Measurements from ENCODE around the gene PLAC1. TPM values are rescaled to one million over a fixed set of nuclear protein-coding genes. Genes with fewer than 3 reads are reported as not detected.

PLAC1 gene
- polyA plus RNA-seq, 1 donor from 2014 or later = not detected

- Mint-ChIP-seq H3K4me3 (no peak overlapping the region), H3K36me3 (no peaks in the 10 kb centered on the region), H3K27ac (no peak overlapping the region), H3K27me3 (peaks cover 5% of the 10 kb centered on the region), H3K9me3 (no peaks in the 10 kb centered on the region), H3K4me1 (no peaks in the 10 kb centered on the region)
These were observed 120.9 kb downstream of the PLAC1 start for GRCh38 chrX:134537179-134537955.

- H3K4me1 Mint-ChIP-seq = no peaks in the 10 kb centered on the region
- H3K4me3 Mint-ChIP-seq = no peak overlapping the region
- H3K9me3 Mint-ChIP-seq = no peaks in the 10 kb centered on the region
- no peaks in the 10 kb centered on the region for H3K36me3 Mint-ChIP-seq
- peaks cover 10% of the 10 kb centered on the region for H3K27me3 Mint-ChIP-seq
- H3K27ac Mint-ChIP-seq = no peak overlapping the region
These were observed 124.3 kb downstream of the PLAC1 start for GRCh38 chrX:134533952-134534351.

- no peaks in the 10 kb centered on the region for H3K9me3 Mint-ChIP-seq
- no peak overlapping the region for H3K4me3 Mint-ChIP-seq
- no peaks in the 10 kb centered on the region for H3K36me3 Mint-ChIP-seq
- H3K27ac Mint-ChIP-seq = no peak overlapping the region
- H3K4me1 Mint-ChIP-seq = no peaks in the 10 kb centered on the region
- peaks cover 10% of the 10 kb centered on the region for H3K27me3 Mint-ChIP-seq
These were observed 124.9 kb downstream of the PLAC1 start for GRCh38 chrX:134533352-134533751.

GRCh38 chrX:134530845-134531244 lies 127.4 kb downstream of the PLAC1 start:
- Mint-ChIP-seq H3K27me3 (peaks cover 10% of the 10 kb centered on the region), H3K4me1 (no peaks in the 10 kb centered on the region), H3K4me3 (no peak overlapping the region), H3K27ac (peak overlapping the region in 1 of 3 donors; percentile 83), H3K9me3 (no peaks in the 10 kb centered on the region), H3K36me3 (no peaks in the 10 kb centered on the region)

- Mint-ChIP-seq H3K27ac (peak overlapping the region in 2 of 3 donors; percentile 63 to 69), H3K4me1 (no peaks in the 10 kb centered on the region)
These were observed 128.8 kb downstream of the PLAC1 start for GRCh38 chrX:134529481-134529880.

GRCh38 chrX:134528960-134529359 lies 129.3 kb downstream of the PLAC1 start:
- Mint-ChIP-seq H3K9me3 (no peaks in the 10 kb centered on the region), H3K27ac (no peak overlapping the region), H3K4me3 (no peak overlapping the region), H3K27me3 (peaks cover 6% of the 10 kb centered on the region), H3K4me1 (no peaks in the 10 kb centered on the region), H3K36me3 (no peaks in the 10 kb centered on the region)

More at GRCh38 chrX:134529481-134529880, 128.8 kb downstream of the PLAC1 start:
- Mint-ChIP-seq H3K4me3 (no peak overlapping the region), H3K36me3 (no peaks in the 10 kb centered on the region), H3K27me3 (peaks cover 6% of the 10 kb centered on the region), H3K9me3 (no peaks in the 10 kb centered on the region)

- H3K36me3 Mint-ChIP-seq = no peaks in the 10 kb centered on the region
- no peak overlapping the region for H3K27ac Mint-ChIP-seq
- H3K27me3 Mint-ChIP-seq = no peaks in the 10 kb centered on the region
- no peaks in the 10 kb centered on the region for H3K9me3 Mint-ChIP-seq
- no peaks in the 10 kb centered on the region for H3K4me1 Mint-ChIP-seq
- no peak overlapping the region for H3K4me3 Mint-ChIP-seq
These were observed 131.9 kb downstream of the PLAC1 start for GRCh38 chrX:134526399-134526798.

GRCh38 chrX:134525086-134525792 lies 133.0 kb downstream of the PLAC1 start:
- Mint-ChIP-seq H3K4me1 (no peaks in the 10 kb centered on the region), H3K36me3 (no peaks in the 10 kb centered on the region), H3K27me3 (no peaks in the 10 kb centered on the region), H3K27ac (no peak overlapping the region), H3K9me3 (no peaks in the 10 kb centered on the region), H3K4me3 (no peak overlapping the region)

- H3K27me3 Mint-ChIP-seq = no peaks in the 10 kb centered on the region
- H3K4me1 Mint-ChIP-seq = no peaks in the 10 kb centered on the region
- H3K4me3 Mint-ChIP-seq = no peak overlapping the region
- H3K9me3 Mint-ChIP-seq = no peaks in the 10 kb centered on the region
- H3K27ac Mint-ChIP-seq = no peak overlapping the region
- H3K36me3 Mint-ChIP-seq = no peaks in the 10 kb centered on the region
These were observed 134.1 kb downstream of the PLAC1 start for GRCh38 chrX:134524181-134524580.

- no peaks in the 10 kb centered on the region for H3K36me3 Mint-ChIP-seq
- no peaks in the 10 kb centered on the region for H3K27me3 Mint-ChIP-seq
These were observed 137.3 kb downstream of the PLAC1 start for GRCh38 chrX:134520860-134521390.

More at GRCh38 chrX:134520860-134521390, 137.3 kb downstream of the PLAC1 start:
- Mint-ChIP-seq H3K27ac (no peak overlapping the region), H3K4me3 (no peak overlapping the region), H3K4me1 (no peaks in the 10 kb centered on the region), H3K9me3 (no peaks in the 10 kb centered on the region)

Other genes with a start within 250 kb of the PLAC1 start
- 53.0 TPM for gene HPRT1, start 198.3 kb downstream of the PLAC1 start, polyA plus RNA-seq
- 4.0 TPM for gene PABIR2, start 138.7 kb upstream of the PLAC1 start, polyA plus RNA-seq

Measured in IgD-negative memory B cell (primary cell).